ENCODE results near the gene VIPR2.
"Not testable (repeated sequence)": the region's sequence is repeated elsewhere in the genome, so short reads cannot be mapped to it uniquely, and the experiment has no call there.

VIPR2 gene

DNA sequence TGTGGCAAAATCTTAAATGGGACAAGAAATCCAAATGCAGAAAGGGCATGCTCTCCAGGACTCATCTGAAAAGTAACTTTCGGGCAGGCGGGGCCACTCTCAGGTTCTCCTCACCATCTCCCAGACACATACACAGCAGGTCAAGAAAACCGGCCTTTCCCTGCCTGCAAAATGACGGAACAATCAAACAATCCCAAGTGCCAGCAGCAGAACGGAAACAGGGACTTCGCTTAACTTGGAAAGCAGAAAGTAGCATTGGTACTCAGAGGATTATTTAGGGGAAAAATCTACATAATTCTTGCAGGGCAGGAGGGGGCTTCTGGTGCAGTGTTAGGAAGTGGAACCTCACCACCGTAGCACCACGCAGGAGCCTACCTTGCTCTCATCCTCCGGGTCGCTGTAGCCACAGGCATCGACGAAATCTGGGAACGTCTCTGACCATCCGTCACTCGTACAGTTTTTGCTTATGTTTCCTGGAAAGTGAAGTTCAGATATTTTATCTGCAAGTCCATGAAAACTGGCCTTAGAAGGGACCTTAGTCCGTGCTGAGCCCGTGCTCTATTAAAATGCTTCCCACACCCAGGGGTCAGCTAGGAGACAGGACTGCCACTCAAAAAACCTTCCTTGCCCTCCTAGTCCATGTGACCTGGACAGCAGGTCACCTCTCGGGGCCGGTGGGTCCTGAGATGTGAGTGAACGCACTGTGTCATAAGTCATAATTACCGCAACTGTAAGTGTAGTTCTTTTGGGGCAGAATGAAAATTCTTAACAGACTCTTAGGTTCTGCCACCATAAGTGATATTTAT, 41.1 kb downstream of the VIPR2 start:
- Histone ChIP-seq H3K27ac (ENCODE audit: low read depth, low read length) (no peak overlapping the region), H3K4me1 (ENCODE audit: insufficient read depth, low read length) (peaks cover 7% of the 10 kb centered on the region; the same call in 1 of the 2 replicates), H3K27me3 (ENCODE audit: insufficient read depth, low read length) (no peaks in the 10 kb centered on the region), H3K9ac (ENCODE audit: low read depth, low read length) (no peak overlapping the region), H3K4me3 (ENCODE audit: low read length) (no peak overlapping the region), H3K36me3 (ENCODE audit: insufficient read depth, low read length) (no peaks in the 10 kb centered on the region), H3K9me3 (ENCODE audit: insufficient read depth, low read depth, low read length) (peaks cover 24% of the 10 kb centered on the region; the same call in 1 of the 2 replicates)
- WGBS = 93% methylated on average over 21 of the region's 21 CpGs

DNA sequence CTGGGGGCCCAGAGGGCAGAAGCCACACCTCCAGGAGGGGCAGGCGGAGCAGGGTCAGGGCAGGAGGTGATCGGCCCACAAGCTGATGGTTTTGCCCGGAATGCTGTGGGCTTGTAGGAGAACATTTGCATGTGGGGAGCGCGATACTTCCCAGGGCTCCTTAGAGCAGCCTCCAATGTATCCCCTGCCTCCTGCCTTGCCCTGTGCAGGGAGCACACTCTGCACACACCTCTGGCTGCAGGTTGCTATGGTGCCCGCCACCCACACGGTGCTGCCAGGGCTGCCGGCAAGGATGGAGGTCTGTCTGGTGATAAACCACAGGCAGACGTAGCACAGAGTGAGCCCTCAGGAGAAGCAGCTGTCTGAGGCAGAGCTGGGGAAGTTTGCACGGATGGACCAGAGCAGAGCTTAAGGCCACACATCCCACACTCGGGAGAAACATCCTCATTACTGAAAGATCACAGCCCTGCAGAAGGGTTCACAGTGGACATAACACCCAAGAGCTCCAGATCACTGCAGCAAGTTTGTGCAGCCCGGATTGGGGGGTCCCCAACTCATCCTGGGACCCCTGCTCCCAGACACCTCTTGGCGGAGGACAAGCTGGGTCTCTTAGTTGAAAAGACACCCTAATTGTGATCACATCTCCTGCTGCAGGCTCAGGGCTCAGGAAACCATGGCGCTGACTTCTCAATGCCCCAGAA, 41.8 kb downstream of the VIPR2 start:
- Histone ChIP-seq H3K36me3 (ENCODE audit: insufficient read depth, low read length) (no peaks in the 10 kb centered on the region), H3K4me1 (ENCODE audit: insufficient read depth, low read length) (peaks cover 7% of the 10 kb centered on the region; the same call in 1 of the 2 replicates)
- 89% methylated on average over 14 of the region's 14 CpGs for WGBS

GRCh38 chr7:159101661-159102091, 43.0 kb downstream of the VIPR2 start:
- not testable (repeated sequence) for H3K9ac ChIP-seq (ENCODE audit: low read depth, low read length); H3K27me3 ChIP-seq (ENCODE audit: insufficient read depth, low read length); H3K4me3 ChIP-seq (ENCODE audit: low read length); H3K27ac ChIP-seq (ENCODE audit: low read depth, low read length); H3K36me3 ChIP-seq (ENCODE audit: insufficient read depth, low read length); H3K4me1 ChIP-seq (ENCODE audit: insufficient read depth, low read length)
- peaks cover 23% of the 10 kb centered on the region; the same call in 1 of the 2 replicates for H3K9me3 ChIP-seq (ENCODE audit: insufficient read depth, low read depth, low read length)
- WGBS = 95% methylated on average over 42 of the region's 42 CpGs

More for the DNA sequence above, 41.8 kb downstream of the VIPR2 start:
- Histone ChIP-seq H3K9me3 (ENCODE audit: insufficient read depth, low read depth, low read length) (peaks cover 24% of the 10 kb centered on the region; the same call in 1 of the 2 replicates), H3K4me3 (ENCODE audit: low read length) (no peak overlapping the region), H3K27me3 (ENCODE audit: insufficient read depth, low read length) (no peaks in the 10 kb centered on the region), H3K27ac (ENCODE audit: low read depth, low read length) (no peak overlapping the region), H3K9ac (ENCODE audit: low read depth, low read length) (no peak overlapping the region)

DNA sequence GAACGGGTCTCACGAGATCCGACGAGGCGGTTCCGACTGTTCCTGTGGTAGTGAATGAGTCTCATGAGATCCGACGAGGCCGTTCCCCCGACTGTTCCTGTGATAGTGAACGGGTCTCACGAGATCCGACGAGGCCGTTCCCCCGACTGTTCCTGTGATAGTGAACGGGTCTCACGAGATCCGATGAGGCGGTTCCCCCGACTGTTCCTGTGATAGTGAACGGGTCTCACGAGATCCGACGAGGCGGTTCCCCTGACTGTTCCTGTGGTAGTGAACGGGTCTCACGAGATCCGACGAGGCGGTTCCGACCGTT, 43.6 kb downstream of the VIPR2 start:
- H3K27me3 ChIP-seq (ENCODE audit: insufficient read depth, low read length); H3K36me3 ChIP-seq (ENCODE audit: insufficient read depth, low read length); H3K4me3 ChIP-seq (ENCODE audit: low read length); H3K27ac ChIP-seq (ENCODE audit: low read depth, low read length); H3K9ac ChIP-seq (ENCODE audit: low read depth, low read length); H3K4me1 ChIP-seq (ENCODE audit: insufficient read depth, low read length): not testable (repeated sequence)
- peaks cover 27% of the 10 kb centered on the region; the same call in 1 of the 2 replicates for H3K9me3 ChIP-seq (ENCODE audit: insufficient read depth, low read depth, low read length)
- 97% methylated on average over 33 of the region's 33 CpGs for WGBS

DNA sequence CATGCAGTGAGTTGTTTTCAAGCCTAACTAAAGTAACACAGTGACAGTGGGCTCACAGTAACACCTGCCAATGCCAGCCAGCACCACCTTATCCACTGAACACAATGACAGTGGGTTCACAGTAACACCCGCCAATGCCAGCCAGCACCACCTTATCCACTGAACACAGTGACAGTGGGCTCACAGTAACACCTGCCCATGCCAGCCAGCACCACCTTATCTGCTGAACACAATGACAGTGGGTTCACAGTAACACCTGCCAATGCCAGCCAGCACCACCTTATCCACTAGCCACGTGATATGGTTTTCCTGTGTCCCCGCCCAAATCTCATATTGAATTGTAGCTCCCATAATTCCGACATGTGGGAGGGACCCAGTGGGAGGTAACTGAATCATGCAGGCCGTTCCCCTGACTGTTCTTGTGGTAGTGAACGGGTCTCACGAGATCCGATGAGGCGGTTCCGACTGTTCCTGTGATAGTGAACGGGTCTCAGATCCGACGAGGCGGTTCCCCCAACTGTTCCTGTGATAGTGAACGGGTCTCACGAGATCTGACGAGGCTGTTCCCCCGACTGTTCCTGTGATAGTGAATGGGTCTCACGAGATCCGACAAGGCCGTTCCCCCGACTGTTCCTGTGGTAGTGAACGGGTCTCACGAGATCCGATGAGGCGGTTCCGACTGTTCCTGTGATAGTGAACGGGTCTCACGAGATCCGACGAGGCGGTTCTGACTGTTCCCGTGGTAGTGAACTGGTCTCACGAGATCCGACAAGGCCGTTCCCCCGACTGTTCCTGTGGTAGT, 44.2 kb downstream of the VIPR2 start:
- H3K9ac ChIP-seq (ENCODE audit: low read depth, low read length); H3K36me3 ChIP-seq (ENCODE audit: insufficient read depth, low read length); H3K4me1 ChIP-seq (ENCODE audit: insufficient read depth, low read length); H3K4me3 ChIP-seq (ENCODE audit: low read length); H3K27ac ChIP-seq (ENCODE audit: low read depth, low read length); H3K27me3 ChIP-seq (ENCODE audit: insufficient read depth, low read length): not testable (repeated sequence)
- peaks cover 27% of the 10 kb centered on the region; the same call in 1 of the 2 replicates for H3K9me3 ChIP-seq (ENCODE audit: insufficient read depth, low read depth, low read length)
- 94% methylated on average over 37 of the region's 37 CpGs for WGBS

DNA sequence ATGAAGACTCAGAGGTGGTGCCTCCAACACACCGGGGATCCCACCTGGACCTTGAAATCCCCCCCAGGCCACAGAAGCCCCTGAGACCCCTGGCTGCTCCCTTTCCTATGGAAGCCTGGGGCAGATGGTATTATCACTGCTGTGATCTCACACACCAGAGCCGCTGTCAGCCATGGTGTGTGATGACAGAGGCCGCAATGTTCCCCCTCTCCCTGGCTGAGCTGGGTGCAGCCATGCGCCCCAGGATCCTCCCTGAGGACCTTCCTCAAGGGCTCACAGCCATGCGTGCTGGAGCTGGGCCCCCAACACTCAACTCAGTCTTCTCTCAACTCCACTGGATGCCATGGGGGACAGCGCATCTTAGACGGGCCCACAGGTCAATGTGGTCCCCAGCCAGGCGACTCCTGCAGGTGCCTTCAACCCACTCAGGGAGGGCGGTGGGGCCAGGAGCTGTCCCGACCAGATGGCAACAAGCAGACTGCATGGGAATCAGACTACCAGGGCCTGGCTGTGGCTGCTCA, 44.9 kb downstream of the VIPR2 start:
- no peaks in the 10 kb centered on the region for H3K4me1 ChIP-seq (ENCODE audit: insufficient read depth, low read length)
- 90% methylated on average over 10 of the region's 10 CpGs for WGBS
- no peaks in the 10 kb centered on the region for H3K27me3 ChIP-seq (ENCODE audit: insufficient read depth, low read length)
- H3K36me3 ChIP-seq (ENCODE audit: insufficient read depth, low read length) = no peaks in the 10 kb centered on the region
- H3K4me3 ChIP-seq (ENCODE audit: low read length) = no peak overlapping the region
- H3K27ac ChIP-seq (ENCODE audit: low read depth, low read length) = no peak overlapping the region
- H3K9ac ChIP-seq (ENCODE audit: low read depth, low read length) = no peak overlapping the region
- peaks cover 27% of the 10 kb centered on the region; the same call in 1 of the 2 replicates for H3K9me3 ChIP-seq (ENCODE audit: insufficient read depth, low read depth, low read length)

- Histone ChIP-seq H3K36me3 (ENCODE audit: insufficient read depth, low read length) (no peaks in the 10 kb centered on the region), H3K27ac (ENCODE audit: low read depth, low read length) (no peak overlapping the region), H3K9ac (ENCODE audit: low read depth, low read length) (no peak overlapping the region), H3K27me3 (ENCODE audit: insufficient read depth, low read length) (no peaks in the 10 kb centered on the region), H3K4me3 (ENCODE audit: low read length) (no peak overlapping the region), H3K9me3 (ENCODE audit: insufficient read depth, low read depth, low read length) (peaks cover 27% of the 10 kb centered on the region; the same call in 1 of the 2 replicates), H3K4me1 (ENCODE audit: insufficient read depth, low read length) (no peaks in the 10 kb centered on the region)
- 82% methylated on average over 22 of the region's 22 CpGs for WGBS
Observed at GRCh38 chr7:159098811-159099655, 45.6 kb downstream of the VIPR2 start.

DNA sequence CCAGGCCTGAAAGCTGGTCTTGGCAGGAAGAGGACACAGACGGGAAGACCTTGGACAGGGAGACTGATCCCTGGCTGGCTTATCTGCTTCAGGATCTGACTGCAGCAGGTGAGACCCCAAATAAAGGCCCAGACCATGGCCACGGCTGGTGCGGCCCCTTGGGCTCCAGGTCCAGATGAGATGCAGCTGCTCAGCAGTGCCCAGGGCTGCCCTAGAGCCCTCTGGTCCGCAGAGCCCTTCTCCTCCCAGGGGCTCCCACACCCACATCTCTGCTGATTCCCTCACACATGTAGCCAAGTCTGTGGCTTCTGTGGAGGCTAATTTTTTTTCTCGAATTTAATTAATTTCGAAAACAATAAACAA, 46.3 kb downstream of the VIPR2 start:
- WGBS = 91% methylated on average over 6 of the region's 6 CpGs
- Histone ChIP-seq H3K27ac (ENCODE audit: low read depth, low read length) (no peak overlapping the region), H3K9me3 (ENCODE audit: insufficient read depth, low read depth, low read length) (peaks cover 26% of the 10 kb centered on the region; the same call in 1 of the 2 replicates), H3K36me3 (ENCODE audit: insufficient read depth, low read length) (no peaks in the 10 kb centered on the region), H3K9ac (ENCODE audit: low read depth, low read length) (no peak overlapping the region), H3K27me3 (ENCODE audit: insufficient read depth, low read length) (no peaks in the 10 kb centered on the region), H3K4me3 (ENCODE audit: low read length) (no peak overlapping the region), H3K4me1 (ENCODE audit: insufficient read depth, low read length) (no peaks in the 10 kb centered on the region)

- Histone ChIP-seq H3K27ac (ENCODE audit: low read depth, low read length) (no peak overlapping the region), H3K9me3 (ENCODE audit: insufficient read depth, low read depth, low read length) (peaks cover 25% of the 10 kb centered on the region; the same call in 1 of the 2 replicates), H3K4me1 (ENCODE audit: insufficient read depth, low read length) (no peaks in the 10 kb centered on the region), H3K4me3 (ENCODE audit: low read length) (no peak overlapping the region), H3K9ac (ENCODE audit: low read depth, low read length) (no peak overlapping the region), H3K36me3 (ENCODE audit: insufficient read depth, low read length) (no peaks in the 10 kb centered on the region), H3K27me3 (ENCODE audit: insufficient read depth, low read length) (no peaks in the 10 kb centered on the region)
- 91% methylated on average over 23 of the region's 23 CpGs for WGBS
Observed at GRCh38 chr7:159097661-159098423, 46.8 kb downstream of the VIPR2 start.
